HG03039 (cell line): ENCODE data around the gene MRTFA.
"Not testable (repeated sequence)": the region's sequence is repeated elsewhere in the genome, so short reads cannot be mapped to it uniquely, and the experiment has no call there.

Experiments
- ATAC-seq: cut with Tn5 transposase; IDR thresholded peaks from one replicate; pipeline ENCODE4 v1.9.1; 2021; ENCODE audit warnings: mild to moderate bottlenecking, moderate library complexity; ENCODE audit not compliant: unreplicated experiment

MRTFA gene

DNA sequence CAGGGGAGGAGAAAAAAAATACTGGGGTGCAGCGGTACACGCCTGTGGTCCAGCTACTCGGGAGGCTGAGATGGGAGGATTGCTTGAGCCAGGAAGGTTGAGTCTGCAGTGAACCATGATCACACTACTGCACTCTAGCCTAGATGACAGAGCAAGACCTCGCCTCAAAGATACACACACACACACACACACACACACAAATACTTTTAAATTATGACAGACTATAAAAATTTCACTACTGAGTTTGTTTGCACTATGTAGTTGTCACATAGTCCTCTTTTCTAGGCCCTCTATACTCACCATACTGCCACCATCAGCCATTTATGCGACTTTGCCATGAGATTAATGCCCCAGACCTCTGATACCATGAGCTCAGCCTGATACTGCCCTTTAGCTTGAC, 109.6 kb downstream of the MRTFA start:
- ATAC-seq = no peak

- ATAC-seq = no peak
Measured at GRCh38 chr22:40525250-40525884, 111.2 kb downstream of the MRTFA start.

GRCh38 chr22:40524392-40525249, 111.9 kb downstream of the MRTFA start:
- no peak for ATAC-seq

DNA sequence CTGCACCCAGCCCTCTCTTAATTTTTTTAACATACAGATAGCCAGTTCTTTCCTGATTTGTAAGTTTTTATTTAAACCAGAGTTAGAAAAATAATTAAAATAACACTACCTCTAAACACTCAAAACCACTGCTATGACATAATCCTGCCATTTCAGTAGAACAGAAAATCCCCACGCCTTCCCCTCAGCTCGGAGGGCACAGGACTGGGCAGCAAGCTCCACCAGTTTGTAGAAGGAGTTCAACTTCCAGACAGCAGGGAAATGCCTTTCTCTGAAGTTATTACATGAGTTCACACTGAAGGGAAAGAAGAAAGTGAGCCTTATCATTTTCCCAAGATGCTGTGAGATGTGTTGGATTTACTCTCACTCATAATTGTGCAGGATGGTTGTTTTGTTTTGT, 114.4 kb downstream of the MRTFA start:
- ATAC-seq = no peak

DNA sequence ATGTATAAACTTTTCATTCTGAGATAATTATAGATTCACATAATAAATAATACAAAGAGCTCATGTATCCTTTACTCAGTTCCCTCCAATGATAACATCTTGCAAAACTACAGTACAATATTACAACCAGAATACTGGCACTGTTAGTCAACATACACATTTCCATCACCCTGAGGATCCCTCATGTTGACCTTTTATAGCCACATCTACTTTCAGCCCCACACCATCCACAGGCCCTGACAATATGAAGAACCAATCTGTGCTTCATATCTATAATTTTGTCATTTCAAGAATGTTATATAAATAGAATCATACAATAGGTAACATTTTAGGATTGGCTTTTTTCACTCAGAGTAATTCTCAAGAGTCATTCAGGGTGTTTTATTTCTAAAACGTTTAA, 115.5 kb downstream of the MRTFA start:
- ATAC-seq = no peak

GRCh38 chr22:40520562-40520961, 116.0 kb downstream of the MRTFA start:
- ATAC-seq = no peak

DNA sequence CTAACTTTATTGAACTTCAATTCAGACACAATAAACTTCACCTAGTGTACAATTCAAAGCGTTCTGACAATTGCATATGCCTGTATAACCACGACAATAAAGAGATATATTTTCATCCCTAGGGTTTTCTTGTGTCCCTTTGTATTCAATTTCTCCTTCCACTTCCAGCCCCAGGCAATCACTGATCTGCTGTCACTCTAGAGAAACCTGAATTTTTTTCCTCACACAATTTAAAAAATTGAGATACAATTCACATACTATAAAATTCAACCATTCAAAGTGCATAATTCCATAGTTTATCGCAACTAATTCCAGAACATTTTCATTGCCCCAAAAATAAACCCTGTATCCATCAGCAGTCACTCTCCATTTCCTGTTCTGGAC, 116.6 kb downstream of the MRTFA start:
- ATAC-seq = no peak

- no peak for ATAC-seq
Measured at GRCh38 chr22:40519284-40519947, 117.1 kb downstream of the MRTFA start.

GRCh38 chr22:40518840-40519239, 117.7 kb downstream of the MRTFA start:
- no peak for ATAC-seq

GRCh38 chr22:40517631-40518030, 118.9 kb downstream of the MRTFA start:
- no peak for ATAC-seq

DNA sequence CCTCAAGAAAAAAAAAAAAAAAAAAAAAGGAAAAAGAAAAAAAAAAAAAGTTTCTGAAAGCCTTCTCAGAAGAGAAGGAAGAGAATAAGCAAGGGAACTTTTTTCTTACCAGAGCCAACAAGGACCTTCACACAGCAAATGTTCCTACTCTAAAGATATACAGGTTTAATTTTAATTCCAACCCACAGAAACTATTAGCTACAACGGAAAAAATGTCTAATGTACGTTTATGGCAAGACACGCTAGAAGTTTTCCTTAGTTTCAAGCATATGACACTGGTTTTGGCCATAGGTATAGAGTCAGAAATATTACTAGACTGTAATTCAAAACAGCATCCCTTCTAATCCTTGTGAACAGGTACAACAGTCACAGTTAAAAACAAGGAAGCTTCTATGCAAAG, 120.1 kb downstream of the MRTFA start:
- ATAC-seq = no peak

DNA sequence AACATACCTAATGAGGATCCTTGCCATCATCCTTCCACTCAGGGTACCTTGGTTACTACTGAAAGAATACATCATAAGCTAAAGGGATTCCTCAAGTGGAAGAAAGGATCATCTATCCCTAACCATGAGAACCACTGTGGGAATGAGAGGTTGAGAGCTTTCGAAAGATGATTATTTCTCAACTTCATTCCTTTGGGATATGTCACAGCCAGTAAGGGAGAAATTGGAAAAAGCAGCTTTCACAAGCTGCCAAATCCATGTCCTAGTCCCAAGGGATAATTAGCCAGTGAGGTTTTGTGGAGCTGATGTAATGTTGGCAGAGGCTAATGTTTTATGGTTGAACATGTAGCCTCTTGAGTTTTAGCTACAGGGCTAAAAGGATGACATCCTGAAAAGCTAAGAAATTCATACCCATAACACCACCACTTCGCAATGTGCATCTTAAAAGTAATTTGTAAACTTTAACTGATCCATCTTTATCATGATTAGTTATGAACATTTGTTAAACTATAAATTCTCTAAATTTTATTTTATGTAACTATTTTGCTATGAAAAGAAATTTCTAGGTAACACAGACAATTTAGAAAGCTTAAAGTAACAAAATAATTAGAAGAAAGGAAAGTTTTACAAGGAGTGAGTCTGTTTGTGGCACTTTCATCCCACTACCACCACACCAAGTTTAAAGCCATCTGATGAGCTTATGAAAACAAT, 123.9 kb downstream of the MRTFA start:
- no peak for ATAC-seq

DNA sequence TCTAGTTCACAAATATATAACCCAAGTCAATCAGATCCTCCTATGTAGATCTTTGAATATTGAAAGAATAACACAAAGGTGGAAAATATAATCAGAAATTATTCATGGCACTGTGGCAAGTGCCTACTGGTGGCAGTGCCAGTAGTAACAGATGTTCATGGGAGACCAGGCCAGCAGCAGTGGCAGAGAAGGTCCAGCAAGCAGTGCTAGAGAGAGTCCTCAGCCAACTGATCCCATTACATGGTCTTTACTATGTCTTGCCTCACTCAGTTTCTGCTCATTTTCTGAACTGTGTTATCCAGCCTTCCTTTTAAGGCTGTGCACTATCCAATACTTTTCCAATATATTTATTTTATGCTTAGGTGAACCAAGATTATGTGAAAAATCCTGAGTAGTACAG, 124.9 kb downstream of the MRTFA start:
- no peak for ATAC-seq

DNA sequence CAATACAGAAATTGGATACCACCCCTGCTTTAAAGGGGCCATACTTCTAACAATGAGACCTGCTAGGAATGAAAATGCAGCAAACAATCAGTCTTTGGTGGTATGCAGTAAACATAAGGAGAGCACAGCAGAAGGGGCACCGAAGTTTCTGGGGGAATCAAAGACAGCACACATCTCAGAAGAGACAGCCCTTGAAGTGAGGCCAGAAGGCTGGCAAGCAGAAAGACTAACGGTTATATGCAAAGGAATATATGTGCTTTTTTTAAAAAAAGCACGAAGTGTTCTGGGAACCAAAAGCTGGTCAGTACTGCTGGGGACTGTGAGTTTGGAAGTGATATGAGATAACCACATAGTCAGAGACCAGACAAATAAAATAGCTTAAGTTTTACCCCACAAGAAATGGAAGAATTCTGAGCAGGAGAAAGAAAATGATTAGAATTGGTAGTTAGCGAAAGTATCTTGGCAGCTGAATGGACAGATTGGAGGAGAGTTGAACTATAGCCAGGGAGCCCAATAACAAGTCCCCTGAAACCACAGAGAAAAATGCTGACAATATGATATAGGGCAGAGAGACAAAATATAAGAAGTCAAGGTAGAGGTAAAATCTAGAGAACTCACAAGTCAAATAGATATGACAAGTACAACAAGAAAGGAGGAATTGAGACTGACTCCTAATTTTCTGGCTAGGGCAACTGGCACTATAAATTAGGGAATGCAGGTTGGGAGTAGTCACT, 125.7 kb downstream of the MRTFA start:
- ATAC-seq = no peak

DNA sequence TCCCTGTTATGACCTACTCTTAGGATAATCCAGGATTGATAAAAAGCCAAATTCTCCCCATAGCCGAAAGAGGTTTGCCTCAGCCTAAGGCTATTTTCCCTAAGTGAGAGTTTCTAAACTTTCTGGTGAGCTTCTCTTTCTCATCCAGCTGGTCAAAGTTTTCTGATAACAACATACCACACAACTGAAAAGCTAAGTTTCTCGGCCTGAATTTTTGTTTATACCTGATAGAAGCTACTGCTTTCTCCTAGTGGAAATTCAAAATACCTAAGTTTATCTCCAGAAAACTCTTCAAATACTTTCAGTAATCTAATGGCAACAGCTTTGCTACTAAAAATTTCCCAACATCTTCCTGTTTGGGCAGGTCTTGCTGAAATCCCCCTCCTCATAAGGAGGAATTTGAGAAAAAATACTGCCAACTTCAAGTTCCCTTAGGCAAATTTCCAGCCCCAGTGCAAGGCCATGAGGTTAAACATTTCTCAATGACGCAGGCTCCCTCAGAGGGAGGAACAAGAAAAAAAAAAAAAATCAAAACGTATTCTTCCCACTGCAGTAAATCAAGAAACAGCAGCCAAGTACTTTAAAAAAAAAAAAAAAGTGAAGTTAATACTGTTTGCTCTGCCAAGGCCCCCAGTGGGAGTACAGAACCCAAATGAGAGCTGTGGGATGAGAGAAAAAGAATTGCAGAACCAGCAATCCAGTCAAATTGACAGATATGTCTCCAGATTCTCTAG, 127.0 kb downstream of the MRTFA start:
- no peak for ATAC-seq

DNA sequence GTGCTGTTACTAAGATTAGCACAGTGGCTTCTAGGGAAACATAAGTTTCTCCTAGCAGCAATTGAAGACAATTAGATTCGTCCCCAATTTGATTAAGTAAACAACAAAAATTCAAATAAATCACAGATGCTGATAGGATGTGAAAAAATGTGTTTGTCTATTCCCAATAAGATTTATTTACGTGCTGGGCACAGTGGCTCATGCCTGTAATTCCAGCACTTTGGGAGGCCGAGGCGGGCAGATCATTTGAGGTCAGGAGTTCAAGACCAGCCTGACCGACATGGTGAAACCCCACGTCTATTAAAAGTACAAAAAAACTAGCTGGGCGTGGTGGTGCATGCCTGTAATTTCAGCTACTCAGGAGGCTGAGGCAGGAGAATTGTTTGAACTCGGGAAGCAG, 128.5 kb downstream of the MRTFA start:
- ATAC-seq = not testable (repeated sequence)

- ATAC-seq = no peak
Measured at GRCh38 chr22:40507491-40507890, 129.0 kb downstream of the MRTFA start.

GRCh38 chr22:40506762-40507161, 129.8 kb downstream of the MRTFA start:
- ATAC-seq = no peak

DNA sequence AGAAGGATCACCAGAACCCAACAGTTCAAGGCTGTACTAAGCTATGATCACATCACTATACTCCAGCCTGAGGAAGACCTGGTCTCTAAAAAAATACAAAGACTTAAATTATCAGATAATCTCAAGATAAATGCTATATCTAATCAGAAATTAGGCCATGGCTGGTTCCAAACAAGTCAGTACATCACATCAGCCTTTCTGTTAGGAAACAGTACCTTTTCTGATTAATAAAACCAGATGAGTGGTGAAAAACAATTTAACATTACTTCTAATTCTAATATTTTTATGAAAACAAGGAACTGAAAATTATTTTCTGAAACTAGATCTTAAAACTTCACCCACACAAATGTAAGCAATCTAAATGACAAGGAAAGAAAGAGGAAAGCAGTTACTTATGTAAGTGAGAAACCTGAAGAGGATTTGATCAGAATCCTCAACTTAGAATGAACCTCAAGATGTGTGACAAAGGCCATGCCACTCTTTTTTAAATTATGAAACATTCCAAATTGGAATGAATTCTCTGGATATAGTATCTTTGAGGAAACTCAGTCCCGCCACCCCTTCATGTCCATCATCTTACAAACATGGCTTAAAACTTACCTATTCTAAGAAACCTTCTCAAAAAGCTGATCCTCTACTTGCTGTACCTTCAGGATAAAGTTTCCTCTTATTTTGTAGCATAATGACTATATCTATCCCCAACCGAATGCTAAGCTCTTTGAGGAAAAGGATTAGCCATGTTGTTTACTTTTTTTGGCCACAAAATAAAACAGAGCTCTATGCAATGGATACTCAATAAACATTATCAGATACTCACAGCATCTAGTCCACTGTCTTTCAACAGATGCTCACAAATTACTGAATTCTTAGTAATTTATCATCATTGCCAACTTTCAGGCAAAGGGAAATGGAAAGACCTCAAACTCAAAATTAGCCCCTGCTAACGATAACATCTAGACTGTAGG, 132.0 kb downstream of the MRTFA start:
- no peak for ATAC-seq
